ENCODE results near the gene BIN1. TPM values are rescaled to one million over a fixed set of nuclear protein-coding genes. Genes with fewer than 3 reads are reported as not detected.

BIN1 gene
- total RNA-seq, 1 experiment from 2014 or later, result 34.1 TPM

DNA sequence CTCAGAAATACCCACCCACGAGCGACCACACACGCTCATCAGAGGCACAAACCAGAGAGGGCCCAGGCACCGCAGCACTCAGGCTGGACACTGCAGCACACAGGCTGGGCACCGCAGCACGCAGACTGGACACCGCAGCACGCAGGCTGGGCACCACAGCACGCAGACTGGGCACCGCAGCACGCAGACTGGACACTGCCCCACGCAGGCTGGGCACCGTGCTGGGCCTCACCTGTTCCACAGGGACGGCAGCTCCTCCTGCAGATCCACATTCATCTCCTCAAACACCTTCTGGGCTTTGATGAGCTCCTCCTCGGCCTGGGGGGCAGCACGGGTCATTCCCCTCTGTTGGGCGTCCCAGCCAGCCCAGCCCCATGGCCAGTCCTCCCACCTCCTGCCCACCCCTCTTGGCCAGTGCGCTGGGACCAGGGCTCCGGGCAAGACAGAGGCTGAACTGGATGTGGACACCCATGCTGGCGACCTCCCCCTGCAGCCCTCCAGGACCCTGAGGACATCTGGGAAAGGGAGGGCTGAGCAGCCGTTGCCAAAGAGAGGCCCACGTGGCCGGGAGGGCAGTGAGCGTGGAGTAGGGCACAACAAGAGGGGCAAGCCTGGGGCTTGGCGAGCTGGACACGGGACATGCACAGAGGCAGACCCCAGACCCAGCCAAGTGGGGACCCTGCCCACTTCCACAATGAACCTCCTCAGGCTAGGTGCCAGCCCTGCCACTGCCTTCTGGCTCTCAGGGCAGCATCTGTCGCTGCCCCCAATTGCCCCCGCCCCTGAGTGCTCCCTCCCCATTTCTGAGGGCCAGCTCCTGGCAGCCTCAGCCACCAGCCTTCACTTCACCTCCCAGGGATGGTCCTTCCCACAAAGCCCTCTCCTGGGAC is 43.0 kb downstream of the BIN1 start:
- POLR2A ChIA-PET (ENCODE audit: low non-redundant PET), result no interaction called here

DNA sequence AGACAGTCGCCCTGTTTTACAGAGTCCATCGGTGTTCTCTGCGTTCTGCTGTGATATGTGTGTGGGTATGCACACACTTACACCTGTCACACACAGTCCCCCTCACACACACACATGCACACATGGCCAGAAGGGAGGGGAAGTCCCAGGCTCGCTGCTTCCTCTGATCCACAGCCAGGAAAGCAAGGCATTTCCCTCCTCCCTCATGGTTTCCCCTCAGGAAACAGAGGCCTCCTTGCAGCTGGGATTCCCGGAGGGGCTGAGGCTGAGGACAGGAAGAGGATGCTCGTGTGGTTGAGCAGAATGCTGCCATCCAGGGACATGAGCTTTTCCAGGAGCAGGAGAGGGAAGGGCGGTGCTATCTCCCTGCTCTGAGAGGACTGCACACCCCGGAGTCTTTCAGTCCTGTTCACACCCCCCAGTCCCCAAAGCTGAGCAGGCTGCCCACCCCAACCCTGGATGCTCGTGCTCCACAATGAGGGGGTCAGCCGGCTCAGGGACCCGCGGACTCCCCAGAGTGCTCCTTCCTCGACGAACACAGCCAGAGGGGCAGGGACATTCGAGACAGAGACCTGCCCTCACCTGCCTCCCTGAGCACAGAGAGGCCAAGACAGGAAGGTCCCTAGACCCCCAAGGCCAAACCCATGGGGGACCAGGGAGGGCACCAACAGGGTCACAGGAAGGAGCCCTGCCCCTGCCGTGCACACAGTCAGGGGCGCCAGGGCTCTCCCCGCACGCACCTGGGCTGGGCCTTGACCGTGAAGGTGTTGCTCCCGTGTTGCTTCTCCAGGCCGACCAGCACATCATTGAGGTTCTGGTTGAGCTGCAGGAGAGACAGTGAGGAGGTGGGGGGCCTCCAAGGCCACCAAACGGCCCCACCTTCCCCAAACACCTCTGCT is 45.3 kb downstream of the BIN1 start:
- Histone ChIP-seq H3K4me3 (ENCODE audit: low read depth, low read length, poor library complexity, severe bottlenecking) (no peak overlapping the region), H3K27me3 (replicated peaks; ENCODE audit: insufficient read depth, low read depth, low read length, poor library complexity) (no peaks in the 10 kb centered on the region), H3K9me3 (ENCODE audit: low read depth, low read length, poor library complexity, severe bottlenecking) (no peaks in the 10 kb centered on the region), H3K4me1 (ENCODE audit: insufficient read depth, low read length, poor library complexity, severe bottlenecking) (peaks cover 11% of the 10 kb centered on the region), H3K36me3 (ENCODE audit: insufficient read depth, low read length, poor library complexity, severe bottlenecking) (no peaks in the 10 kb centered on the region), H3K27ac (ENCODE audit: low read depth, low read length, poor library complexity, severe bottlenecking) (peak overlapping the region; percentile 25)
- TF ChIP-seq, protein P1, sequence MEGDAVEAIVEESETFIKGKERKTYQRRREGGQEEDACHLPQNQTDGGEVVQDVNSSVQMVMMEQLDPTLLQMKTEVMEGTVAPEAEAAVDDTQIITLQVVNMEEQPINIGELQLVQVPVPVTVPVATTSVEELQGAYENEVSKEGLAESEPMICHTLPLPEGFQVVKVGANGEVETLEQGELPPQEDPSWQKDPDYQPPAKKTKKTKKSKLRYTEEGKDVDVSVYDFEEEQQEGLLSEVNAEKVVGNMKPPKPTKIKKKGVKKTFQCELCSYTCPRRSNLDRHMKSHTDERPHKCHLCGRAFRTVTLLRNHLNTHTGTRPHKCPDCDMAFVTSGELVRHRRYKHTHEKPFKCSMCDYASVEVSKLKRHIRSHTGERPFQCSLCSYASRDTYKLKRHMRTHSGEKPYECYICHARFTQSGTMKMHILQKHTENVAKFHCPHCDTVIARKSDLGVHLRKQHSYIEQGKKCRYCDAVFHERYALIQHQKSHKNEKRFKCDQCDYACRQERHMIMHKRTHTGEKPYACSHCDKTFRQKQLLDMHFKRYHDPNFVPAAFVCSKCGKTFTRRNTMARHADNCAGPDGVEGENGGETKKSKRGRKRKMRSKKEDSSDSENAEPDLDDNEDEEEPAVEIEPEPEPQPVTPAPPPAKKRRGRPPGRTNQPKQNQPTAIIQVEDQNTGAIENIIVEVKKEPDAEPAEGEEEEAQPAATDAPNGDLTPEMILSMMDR (conservative IDR thresholded peaks at IDR 0.05; ENCODE audit: low read depth, low read length), result no peak
- TF ChIP-seq EZH2 (IDR thresholded peaks at IDR 0.05; ENCODE audit: borderline replicate concordance, low read depth, low read length, poor library complexity, severe bottlenecking), result no peak
- CTCF ChIA-PET, result no interaction called here
- intact Hi-C loops (cut with micrococcal nuclease; ENCODE audit: unreplicated experiment), result no loop called here
- POLR2A ChIA-PET (ENCODE audit: low non-redundant PET), result no interaction called here
- peak; percentile 56 for DNase-seq (ENCODE audit: low spot score)
- no TSS peak for BruUV-seq (replicated peaks)

More for the DNA sequence above, 43.0 kb downstream of the BIN1 start:
- no TSS peak for BruUV-seq (replicated peaks)
- no peaks in the 10 kb centered on the region for H3K27me3 ChIP-seq (replicated peaks; ENCODE audit: insufficient read depth, low read depth, low read length, poor library complexity)
- TF ChIP-seq, protein P1 (conservative IDR thresholded peaks at IDR 0.05; ENCODE audit: low read depth, low read length), result no peak
- TF ChIP-seq EZH2 (IDR thresholded peaks at IDR 0.05; ENCODE audit: borderline replicate concordance, low read depth, low read length, poor library complexity, severe bottlenecking), result no peak
- CTCF ChIA-PET, result no interaction called here
- DNase-seq (ENCODE audit: low spot score), result no peak
- peaks cover 11% of the 10 kb centered on the region for H3K4me1 ChIP-seq (ENCODE audit: insufficient read depth, low read length, poor library complexity, severe bottlenecking)
- peak overlapping the region; percentile 63 for H3K27ac ChIP-seq (ENCODE audit: low read depth, low read length, poor library complexity, severe bottlenecking)
- no peaks in the 10 kb centered on the region for H3K9me3 ChIP-seq (ENCODE audit: low read depth, low read length, poor library complexity, severe bottlenecking)
- no peaks in the 10 kb centered on the region for H3K36me3 ChIP-seq (ENCODE audit: insufficient read depth, low read length, poor library complexity, severe bottlenecking)
- H3K4me3 ChIP-seq (ENCODE audit: low read depth, low read length, poor library complexity, severe bottlenecking), result no peak overlapping the region
- intact Hi-C loops (cut with micrococcal nuclease; ENCODE audit: unreplicated experiment), result no loop called here

DNA sequence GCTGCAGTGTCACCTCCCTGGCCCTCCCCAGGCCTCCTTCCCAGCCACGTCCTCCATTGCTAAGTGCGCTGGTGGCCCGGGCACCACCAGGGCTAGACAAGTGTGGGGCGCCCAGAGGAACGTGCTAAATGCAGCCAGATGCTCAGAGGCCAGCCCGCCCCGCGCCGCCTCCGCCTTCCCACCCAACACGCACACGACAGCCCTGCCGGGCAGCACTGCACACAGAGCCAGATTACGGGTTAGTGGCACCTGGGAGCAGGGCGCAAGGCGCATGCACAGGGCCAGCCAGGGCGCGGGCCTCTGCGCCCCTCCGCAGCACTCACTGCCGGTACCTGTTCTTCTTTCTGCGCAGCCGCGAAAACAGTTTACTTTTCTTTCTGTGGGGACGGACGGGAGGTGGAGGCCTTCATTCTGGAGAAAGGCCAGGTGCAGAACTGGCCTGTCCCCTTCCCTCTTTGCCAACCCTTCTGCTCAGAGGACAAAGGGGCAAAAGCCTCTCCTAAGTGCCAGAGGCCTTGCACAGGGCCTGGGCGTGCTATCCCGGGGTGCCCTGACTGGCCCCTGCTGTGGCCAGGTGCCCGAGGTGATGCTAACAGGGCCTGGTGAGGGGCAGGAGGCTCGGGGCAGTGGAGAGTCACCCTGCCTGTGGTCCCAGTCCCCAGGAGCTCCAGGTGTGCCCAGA is 46.5 kb downstream of the BIN1 start:
- TF ChIP-seq, protein P1 (conservative IDR thresholded peaks at IDR 0.05; ENCODE audit: low read depth, low read length), result no peak
- TF ChIP-seq EZH2 (IDR thresholded peaks at IDR 0.05; ENCODE audit: borderline replicate concordance, low read depth, low read length, poor library complexity, severe bottlenecking), result no peak
- CTCF ChIA-PET, result no interaction called here
- no peaks in the 10 kb centered on the region for H3K9me3 ChIP-seq (ENCODE audit: low read depth, low read length, poor library complexity, severe bottlenecking)
- POLR2A ChIA-PET (ENCODE audit: low non-redundant PET), result no interaction called here
- no peaks in the 10 kb centered on the region for H3K36me3 ChIP-seq (ENCODE audit: insufficient read depth, low read length, poor library complexity, severe bottlenecking)
- BruUV-seq (replicated peaks), result no TSS peak
- no peak overlapping the region for H3K27ac ChIP-seq (ENCODE audit: low read depth, low read length, poor library complexity, severe bottlenecking)
- peaks cover 11% of the 10 kb centered on the region for H3K4me1 ChIP-seq (ENCODE audit: insufficient read depth, low read length, poor library complexity, severe bottlenecking)
- intact Hi-C loops (cut with micrococcal nuclease; ENCODE audit: unreplicated experiment), result no loop called here
- H3K4me3 ChIP-seq (ENCODE audit: low read depth, low read length, poor library complexity, severe bottlenecking), result no peak overlapping the region
- no peaks in the 10 kb centered on the region for H3K27me3 ChIP-seq (replicated peaks; ENCODE audit: insufficient read depth, low read depth, low read length, poor library complexity)
- no peak for DNase-seq (ENCODE audit: low spot score)

All from A673 (cell line).